Measurements from ENCODE around the gene MAGEA9.
"Not testable (repeated sequence)": the region's sequence is repeated elsewhere in the genome, so short reads cannot be mapped to it uniquely, and the experiment has no call there.

MAGEA9 gene, protein sequence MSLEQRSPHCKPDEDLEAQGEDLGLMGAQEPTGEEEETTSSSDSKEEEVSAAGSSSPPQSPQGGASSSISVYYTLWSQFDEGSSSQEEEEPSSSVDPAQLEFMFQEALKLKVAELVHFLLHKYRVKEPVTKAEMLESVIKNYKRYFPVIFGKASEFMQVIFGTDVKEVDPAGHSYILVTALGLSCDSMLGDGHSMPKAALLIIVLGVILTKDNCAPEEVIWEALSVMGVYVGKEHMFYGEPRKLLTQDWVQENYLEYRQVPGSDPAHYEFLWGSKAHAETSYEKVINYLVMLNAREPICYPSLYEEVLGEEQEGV

DNA sequence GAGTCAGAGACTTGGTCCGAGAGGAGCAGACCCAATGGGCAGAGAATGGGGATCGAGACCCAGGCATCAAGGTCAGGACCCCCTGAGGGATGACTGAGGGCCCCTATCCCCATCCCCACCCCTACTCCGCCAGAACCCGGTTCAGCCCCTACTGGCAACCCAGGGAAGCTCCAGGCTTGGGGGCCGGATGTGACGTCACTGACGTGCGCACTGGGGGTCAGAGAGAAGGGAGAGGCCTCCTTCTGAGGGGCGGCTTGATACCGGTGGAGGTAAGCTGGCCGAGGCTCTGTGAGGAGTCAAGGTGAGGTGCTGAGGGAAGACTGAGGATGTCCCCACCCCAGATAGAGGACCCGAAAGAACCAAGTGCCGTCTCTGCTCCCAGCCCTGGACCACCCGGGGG is at the start of gene MAGEA9:
TSS of gene MAGEA9 (plus strand) at position 204 of the 400 bp plus-strand sequence. CDS start 4,281 bp downstream, outside the sequence.
- H3K27ac ChIP-seq = not testable (repeated sequence)

DNA sequence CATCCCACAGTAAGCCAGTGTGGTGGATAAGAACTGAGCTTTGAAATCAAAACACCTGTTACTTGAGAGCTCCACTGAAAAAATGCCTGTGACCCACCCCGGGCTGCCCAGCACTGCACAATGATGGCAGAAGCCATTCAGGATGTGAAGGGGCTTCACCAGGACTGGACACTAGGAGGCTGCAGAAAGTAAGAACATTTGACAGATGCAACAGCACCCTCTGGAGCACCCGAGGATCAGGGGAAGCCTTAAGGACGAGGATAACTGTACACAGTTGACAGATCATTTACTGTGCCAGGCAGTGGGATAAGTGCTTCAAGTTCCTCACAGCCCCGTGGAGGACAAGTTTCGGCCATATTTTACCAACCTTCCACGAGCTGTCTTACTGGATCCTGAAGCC is 39.5 kb upstream of the MAGEA9 start:
- H3K27ac ChIP-seq = not testable (repeated sequence)

DNA sequence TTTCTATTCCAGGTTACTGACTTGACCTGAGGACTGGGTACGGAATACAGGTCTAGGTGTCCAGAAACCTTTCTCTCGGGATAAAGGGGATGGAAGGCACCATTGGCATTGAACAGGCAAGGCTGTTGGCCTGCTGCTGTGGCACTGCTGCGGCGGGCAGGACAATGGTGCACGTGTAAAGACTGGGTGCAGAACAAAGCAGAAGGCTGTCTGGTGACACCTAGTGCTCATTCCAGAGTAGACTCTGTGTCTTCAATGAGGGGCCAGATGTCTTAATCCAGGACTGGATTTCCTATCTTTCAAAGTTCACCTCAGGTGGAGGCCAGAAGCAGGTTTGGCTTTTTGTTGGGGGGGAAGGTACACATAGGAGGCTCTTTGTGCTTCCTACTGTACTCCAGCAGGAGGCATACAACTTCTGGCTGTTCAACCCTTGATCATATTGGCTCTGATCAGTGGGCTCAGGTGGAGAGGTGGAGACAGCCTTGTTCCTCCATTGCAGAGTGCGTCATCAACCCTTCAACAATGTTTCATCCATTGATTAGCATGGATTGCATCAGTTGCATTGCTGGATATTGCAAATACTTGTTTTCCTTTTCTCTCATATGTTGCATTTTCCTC is 35.2 kb upstream of the MAGEA9 start:
- not testable (repeated sequence) for H3K27ac ChIP-seq

GRCh38 chrX:149757206-149758067 is 24.3 kb upstream of the MAGEA9 start:
- no peak overlapping the region for H3K27ac ChIP-seq
- no peak for TF ChIP-seq CTCF (conservative IDR thresholded peaks at IDR 0.05)

DNA sequence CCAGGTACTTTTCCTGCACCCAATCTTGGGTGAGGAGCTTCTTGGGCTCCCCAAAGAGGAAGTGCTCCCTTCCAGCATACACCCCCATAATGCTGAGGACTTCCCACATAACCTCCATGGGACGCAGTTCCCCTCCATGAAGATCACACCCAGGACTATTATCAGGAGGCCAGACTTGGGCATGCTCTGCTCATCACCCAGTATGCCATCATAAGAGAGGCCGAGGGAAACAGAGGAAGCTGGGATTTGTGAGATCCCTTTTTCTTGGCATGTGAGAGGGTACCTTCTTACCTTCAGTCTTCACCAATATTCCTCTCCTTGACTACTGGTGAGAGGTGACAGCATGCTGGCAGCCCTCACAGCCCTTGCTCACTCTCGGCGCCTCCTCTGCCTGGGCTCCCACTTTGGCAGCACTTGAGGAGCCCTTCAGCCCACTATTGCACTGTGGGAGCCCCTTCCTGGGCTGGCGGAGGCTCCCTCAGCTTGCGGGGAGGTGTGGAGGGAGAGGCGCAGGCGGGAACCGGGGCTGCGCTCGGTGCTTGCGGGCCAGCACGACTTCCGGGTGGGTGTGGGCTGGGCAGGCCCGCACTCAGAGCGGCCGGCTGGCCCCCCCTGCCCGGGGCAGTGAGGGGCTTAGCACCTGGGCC is 23.5 kb upstream of the MAGEA9 start:
- no peak for TF ChIP-seq CTCF (conservative IDR thresholded peaks at IDR 0.05)
- no peak overlapping the region for H3K27ac ChIP-seq

DNA sequence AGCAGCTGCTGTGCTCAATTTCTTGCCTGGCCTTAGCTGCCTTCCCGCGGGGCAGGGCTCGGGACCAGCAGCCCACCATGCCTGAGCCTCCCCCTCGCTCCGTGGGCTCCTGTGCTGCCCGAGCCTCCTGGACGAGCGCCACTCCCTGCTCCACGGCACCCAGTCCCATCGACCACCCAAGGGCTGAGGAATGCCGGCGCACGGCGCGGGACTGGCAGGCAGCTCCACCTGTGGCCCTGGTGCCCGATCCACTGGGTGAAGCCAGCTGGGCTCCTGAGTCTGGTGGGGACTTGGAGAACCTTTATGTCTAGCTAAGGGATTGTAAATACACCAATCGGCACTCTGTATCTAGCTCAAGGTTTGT is 23.0 kb upstream of the MAGEA9 start:
- H3K27ac ChIP-seq = not testable (repeated sequence)

DNA sequence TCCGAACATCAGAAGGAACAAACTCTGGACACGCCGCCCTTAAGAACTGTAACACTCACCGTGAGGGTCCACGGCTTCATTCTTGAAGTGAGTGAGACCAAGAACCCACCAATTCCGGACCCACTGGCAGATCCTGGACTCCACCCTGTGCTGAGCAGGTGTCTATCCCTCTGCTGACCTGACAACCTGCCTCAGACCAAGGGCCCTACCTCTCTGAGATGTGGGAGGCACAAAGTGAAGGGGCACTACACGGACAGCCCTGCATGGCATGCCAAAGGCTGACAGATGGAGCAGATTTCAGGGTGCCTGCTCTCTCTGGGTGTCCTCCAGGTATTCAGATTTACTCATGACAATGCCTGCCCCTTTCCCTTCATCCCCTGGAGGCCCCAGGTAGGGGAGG is 21.9 kb upstream of the MAGEA9 start:
- TF ChIP-seq CTCF (conservative IDR thresholded peaks at IDR 0.05) = no peak

DNA sequence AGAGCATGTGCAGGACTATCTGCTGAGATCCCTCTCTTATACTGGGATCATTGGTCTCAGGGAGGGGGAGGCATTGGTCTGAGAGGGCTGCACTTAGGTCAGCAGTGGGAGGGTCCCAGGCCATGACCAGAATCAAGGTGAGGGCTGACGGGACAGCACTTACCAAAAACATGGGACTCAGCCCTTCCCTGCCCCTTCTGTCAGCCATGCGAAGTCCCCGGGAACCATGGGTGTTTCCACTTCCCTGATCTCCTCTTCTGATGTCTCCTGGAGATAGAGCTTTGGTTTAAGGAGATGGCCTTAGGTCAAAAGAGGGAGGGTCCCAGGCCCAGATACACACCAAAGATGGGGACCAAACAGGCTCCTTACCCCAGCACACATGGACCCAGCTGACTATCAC is 20.8 kb upstream of the MAGEA9 start:
- TF ChIP-seq CTCF (conservative IDR thresholded peaks at IDR 0.05) = no peak
- H3K27ac ChIP-seq = no peak overlapping the region

More for the DNA sequence above, 21.9 kb upstream of the MAGEA9 start:
- no peak overlapping the region for H3K27ac ChIP-seq

- not testable (repeated sequence) for H3K27ac ChIP-seq
Measured at GRCh38 chrX:149761858-149762674, 19.7 kb upstream of the MAGEA9 start.

Data from VCaP (cell line).